GM12875 (cell line): Measurements from ENCODE around the gene PTK6.

Experiments
- H3K4me3 ChIP-seq: one replicate; pipeline ENCODE4 v1.5.1; 2011; ENCODE audit warnings: low read depth, low read length, control low read depth
- TF ChIP-seq, protein P1 (sequence below): IDR thresholded peaks from 2 replicates; pipeline ENCODE4 v1.5.1; 2011; ENCODE audit warnings: low read depth, mild to moderate bottlenecking, control low read depth, inconsistent platforms, low read length, moderate library complexity, borderline replicate concordance; ENCODE audit not compliant: insufficient read depth

The PTK6 gene

DNA sequence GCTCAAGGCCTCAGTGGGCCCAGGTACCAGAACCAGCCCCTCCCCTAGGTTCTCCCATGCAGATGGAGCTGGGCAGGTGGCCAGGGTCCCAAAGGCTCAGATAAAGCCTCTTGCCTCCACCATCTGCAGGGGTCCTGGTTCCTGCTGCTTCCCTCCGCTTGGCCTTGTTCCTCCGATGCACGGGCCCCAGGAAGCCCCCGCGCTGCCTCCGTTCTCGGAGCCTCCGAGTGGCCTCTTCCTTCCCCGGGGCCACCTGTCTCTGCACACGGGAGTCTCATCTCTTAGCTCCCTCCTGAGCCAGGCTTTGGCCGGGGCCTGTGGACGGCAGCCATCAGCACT lies 1.9 kb upstream of the PTK6 start:
- H3K4me3 ChIP-seq, result no peak overlapping the region
- TF ChIP-seq, protein P1, sequence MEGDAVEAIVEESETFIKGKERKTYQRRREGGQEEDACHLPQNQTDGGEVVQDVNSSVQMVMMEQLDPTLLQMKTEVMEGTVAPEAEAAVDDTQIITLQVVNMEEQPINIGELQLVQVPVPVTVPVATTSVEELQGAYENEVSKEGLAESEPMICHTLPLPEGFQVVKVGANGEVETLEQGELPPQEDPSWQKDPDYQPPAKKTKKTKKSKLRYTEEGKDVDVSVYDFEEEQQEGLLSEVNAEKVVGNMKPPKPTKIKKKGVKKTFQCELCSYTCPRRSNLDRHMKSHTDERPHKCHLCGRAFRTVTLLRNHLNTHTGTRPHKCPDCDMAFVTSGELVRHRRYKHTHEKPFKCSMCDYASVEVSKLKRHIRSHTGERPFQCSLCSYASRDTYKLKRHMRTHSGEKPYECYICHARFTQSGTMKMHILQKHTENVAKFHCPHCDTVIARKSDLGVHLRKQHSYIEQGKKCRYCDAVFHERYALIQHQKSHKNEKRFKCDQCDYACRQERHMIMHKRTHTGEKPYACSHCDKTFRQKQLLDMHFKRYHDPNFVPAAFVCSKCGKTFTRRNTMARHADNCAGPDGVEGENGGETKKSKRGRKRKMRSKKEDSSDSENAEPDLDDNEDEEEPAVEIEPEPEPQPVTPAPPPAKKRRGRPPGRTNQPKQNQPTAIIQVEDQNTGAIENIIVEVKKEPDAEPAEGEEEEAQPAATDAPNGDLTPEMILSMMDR, result no peak

GRCh38 chr20:63538204-63539091 lies 1.3 kb upstream of the PTK6 start:
- H3K4me3 ChIP-seq, result no peak overlapping the region
- TF ChIP-seq, protein P1, result no peak

GRCh38 chr20:63537525-63538203 lies 488 bp upstream of the PTK6 start:
- TF ChIP-seq, protein P1, result peak; percentile 99
- peak overlapping the region; percentile 48 for H3K4me3 ChIP-seq

GRCh38 chr20:63536241-63536977 lies 767 bp downstream of the PTK6 start:
- TF ChIP-seq, protein P1, result no peak
- no peak overlapping the region for H3K4me3 ChIP-seq

DNA sequence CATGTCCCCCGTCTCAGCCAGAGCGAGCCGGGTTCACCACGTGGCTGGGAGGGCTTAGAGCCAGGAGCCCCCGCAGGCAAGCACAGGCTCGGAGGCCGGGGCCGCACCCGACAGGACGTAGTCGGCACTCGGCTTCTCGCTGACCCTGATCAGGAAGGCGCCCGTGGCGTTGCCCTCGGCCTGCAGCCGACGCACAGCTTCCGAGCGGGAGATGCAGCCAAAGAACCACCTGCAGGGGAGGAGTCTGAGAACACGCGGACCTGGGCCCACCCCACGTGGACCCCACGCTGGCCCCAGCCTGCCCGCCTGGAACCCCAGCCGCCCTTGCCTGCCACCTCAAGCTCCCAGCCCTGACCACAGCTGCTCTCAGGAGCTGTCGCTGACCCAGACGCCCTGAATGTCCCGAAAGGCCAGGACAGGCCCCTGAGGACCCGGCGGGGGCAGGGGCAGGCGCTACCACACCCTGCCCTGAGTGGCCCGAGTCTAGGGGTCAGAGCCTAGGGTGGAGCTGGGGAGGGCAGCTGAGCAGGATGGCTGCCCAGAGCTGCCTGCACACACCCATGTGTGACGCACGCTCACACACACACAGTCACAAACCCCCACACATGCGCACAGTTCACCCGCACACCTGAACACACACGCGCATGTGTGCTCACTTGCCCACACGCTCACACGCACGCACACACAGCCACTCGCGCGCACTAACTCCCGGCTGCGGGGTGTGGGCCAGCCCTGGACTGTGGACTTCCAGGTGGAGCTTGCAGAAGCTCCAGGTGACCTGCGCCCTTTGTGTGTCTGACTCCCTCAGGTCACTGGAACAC lies 2.1 kb downstream of the PTK6 start:
- H3K4me3 ChIP-seq, result no peak overlapping the region
- TF ChIP-seq, protein P1, result no peak

- TF ChIP-seq, protein P1, result no peak
- H3K4me3 ChIP-seq, result no peak overlapping the region
Observed at GRCh38 chr20:63534427-63534830, 2.7 kb downstream of the PTK6 start.
